CD4-positive, alpha-beta T cell treated with Interleukin-12 subunit alpha and Interleukin-12 subunit beta, for 1 hour (primary cell): ENCODE data around the gene TRPT1.
A peak's percentile ranks its signal among the peaks of the same experiment; 100 is the strongest.

Experiments used
- DNase-seq: peaks from one replicate; pipeline ENCODE4 v3.0.0-alpha.2; 2020

The TRPT1 gene

DNA sequence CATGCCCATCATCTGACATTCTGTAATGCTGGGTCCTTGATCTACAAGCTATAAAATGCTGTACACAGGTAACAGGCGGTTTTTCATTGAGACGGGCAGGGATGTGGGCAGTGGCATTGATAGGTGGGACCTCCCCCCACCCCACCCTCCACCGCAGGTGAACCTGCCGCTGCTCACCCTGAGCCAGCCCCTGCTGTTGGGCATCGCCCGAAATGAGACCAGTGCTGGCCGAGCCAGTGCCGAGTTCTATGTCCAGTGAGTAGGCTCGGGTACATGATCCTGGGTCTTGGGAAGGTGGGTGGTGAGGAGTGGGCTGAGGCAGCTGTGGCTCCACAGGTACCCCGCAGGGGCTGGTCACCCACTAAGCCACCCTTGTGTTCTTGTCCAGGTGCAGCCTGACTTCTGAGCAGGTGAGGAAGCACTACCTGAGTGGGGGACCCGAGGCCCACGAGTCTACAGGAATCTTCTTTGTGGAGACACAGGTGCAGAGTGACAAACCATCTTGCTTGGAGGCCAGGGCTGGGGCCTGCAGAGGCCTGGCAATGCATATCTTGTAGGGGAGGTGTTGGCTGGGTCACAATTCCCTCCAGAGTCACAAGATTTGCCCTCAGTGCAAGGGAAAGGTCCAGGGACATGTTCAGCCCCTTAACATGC lies 3.2 kb upstream of the TRPT1 start:
- DNase-seq: no peak

DNA sequence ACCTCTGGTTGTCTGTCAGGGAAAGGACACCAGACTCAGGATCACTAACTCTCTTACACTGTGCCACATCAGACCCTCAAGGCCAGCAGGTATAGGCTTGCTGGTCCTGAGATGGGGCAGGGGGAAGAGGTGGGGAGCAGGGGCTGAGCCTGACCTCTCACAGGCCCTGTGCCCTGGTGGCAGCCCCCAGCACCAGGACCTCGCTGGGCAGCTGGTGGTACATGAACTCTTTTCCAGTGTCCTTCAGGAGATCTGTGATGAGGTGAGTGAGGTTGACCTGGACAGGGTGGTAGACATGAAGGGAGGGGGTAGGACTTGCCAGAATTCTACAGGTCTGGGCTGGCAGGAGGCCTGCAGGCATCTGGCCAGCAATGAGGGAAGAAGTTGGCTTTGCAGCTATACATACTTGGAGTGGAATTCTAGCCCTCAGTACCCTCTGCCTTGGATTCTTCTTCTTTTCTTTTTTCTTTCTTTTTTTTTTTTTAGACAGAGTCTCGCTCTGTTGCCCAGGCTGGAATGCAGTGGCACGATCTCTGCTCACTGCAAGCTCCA lies 1.5 kb upstream of the TRPT1 start:
- no peak for DNase-seq

DNA sequence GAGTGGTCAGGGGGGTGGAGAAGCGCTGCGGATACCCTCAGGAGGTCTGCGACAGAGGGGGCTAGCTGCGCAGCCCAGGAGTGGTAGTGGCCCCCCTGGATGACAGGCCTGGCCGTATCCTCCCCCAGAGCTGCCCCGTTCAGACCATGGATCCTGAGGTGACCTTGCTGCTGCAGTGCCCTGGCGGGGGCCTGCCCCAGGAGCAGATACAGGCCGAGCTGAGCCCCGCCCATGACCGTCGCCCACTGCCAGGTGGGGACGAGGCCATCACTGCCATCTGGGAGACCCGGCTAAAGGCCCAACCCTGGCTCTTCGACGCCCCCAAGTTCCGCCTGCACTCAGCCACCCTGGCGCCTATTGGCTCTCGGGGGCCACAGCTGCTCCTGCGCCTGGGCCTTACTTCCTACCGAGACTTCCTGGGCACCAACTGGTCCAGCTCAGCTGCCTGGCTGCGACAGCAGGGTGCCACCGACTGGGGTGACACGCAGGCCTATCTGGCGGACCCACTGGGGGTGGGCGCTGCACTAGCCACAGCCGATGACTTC lies 593 bp upstream of the TRPT1 start:
- DNase-seq: peak; percentile 69

DNA sequence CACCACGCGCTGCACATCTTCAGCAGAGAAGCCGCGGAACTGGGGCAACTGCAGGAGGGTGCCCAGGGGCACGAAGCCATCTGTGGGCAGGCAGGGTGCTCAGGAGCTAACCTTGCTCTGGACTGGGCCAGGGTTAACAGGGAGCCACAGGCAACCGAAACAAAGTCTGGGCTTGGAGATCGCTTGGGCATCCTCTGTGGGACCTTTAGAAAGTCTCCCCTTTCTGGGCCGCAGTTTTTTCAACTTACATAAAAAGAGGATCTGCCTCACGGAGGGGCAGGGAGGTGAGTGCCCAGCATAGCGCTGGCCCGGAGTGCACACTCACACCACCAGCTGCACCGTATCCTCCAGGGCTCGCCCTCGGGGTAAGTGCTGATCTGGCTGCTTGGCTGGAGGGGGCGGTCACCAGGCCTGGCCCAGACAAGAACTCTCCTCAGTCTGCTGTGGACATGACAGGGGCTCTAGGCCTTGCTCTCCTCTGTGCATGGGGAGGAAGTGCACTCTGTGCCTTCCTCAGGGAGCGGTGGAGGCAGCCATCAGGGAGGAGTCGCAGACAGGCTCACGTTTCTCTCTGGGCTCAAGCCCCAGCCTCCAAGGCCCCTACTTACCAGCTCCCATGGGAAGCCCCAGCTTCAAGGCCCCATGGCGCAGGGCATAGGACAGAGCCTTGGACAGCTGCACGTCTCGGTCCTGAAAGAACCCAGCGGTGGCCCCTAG lies 937 bp downstream of the TRPT1 start:
- no peak for DNase-seq

DNA sequence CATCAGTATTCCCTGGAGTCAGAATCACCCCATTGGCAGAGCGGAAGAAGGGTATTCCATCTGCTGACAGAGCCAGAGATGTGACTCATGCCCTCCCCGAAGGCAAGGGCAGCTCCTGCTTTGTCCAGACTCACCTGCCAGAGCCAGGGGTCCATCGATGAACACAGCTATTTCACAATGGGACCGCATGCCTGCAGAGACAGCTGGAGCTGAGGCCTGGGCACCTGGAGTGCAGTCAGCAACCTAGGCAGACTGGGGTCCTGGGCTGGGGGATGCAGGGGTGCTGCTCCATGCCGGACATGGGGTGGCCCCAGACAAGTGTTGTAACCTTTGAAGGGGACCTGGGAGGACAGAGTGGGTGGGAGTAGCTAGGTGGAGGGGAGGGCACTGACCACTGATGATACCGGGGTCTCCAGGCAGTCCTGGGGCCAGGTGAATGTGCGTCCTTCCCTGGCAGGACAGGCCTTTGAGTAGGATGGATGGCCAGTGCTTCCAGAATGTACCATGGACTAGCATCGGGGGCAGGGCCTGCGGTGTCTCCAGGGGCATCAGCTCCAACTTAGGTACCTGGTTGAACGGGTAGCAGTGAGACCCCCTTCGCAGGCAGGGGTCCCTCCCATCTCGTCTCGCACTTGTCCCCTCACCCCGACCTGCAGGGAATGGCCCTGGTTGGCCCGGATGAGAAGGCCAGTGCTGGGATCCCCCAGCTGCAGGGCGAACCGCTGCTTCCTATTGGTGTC lies 1.7 kb downstream of the TRPT1 start:
- DNase-seq: no peak

DNA sequence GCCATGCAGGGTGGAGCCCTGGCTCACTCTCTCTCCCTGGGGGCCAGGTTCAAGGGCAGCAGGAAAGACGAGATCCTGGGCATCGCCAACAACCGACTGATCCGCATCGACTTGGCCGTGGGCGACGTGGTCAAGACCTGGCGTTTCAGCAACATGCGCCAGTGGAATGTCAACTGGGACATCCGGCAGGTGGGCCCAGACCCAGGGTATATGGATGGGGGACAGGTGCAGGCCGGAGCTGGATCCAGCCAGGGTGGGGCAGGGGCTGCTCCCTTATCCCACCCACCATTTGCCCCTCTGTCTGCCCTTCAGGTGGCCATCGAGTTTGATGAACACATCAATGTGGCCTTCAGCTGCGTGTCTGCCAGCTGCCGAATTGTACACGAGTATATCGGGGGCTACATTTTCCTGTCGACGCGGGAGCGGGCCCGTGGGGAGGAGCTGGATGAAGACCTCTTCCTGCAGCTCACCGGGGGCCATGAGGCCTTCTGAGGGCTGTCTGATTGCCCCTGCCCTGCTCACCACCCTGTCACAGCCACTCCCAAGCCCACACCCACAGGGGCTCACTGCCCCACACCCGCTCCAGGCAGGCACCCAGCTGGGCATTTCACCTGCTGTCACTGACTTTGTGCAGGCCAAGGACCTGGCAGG lies 2.9 kb downstream of the TRPT1 start:
- no peak for DNase-seq

DNA sequence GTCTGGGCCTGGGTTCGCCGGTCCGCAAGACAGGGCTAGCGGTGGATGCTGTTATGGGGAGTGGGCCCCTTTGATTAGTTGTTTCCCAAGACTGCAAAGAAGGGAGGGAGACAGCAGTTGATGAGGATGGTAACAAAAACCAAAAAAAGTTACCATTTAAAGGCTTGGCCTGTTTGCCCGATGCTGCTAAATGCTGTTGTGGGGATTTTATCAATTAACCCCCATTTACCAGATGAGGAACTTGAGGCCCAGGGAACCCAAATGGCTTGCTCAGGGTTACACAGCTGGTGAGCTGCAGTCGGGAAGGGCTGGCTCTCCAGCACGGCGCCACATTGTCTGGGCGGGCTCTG lies 3.4 kb downstream of the TRPT1 start:
- no peak for DNase-seq

DNA sequence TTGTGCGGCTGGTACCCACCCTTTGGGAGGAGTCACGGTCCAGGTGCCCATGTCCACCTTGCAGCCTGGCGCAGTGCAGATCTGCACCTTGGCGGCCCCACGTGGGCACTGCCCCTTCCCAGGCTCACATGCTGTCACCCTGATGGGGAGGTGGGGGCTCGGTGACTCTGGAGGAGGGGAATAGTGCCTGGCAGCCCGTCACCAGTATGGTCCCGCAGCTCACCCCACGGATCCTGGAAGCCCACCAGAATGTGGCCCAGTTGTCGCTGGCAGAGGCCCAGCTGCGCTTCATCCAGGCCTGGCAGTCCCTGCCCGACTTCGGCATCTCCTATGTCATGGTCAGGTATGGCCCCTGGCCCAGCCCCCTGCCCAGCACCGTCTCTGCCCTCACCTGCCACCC lies 5.2 kb downstream of the TRPT1 start:
- no peak for DNase-seq

DNA sequence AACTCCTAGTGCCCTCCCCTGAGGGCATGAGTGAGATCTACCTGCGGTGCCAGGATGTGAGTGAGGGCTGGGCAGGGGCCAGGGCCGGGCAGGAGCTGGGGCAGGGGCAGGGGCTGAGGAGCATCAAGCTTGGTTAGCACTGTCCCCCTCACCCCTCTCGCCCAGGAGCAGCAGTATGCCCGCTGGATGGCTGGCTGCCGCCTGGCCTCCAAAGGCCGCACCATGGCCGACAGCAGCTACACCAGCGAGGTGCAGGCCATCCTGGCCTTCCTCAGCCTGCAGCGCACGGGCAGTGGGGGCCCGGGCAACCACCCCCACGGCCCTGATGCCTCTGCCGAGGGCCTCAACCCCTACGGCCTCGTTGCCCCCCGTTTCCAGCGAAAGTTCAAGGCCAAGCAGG lies 5.7 kb downstream of the TRPT1 start:
- no peak for DNase-seq

DNA sequence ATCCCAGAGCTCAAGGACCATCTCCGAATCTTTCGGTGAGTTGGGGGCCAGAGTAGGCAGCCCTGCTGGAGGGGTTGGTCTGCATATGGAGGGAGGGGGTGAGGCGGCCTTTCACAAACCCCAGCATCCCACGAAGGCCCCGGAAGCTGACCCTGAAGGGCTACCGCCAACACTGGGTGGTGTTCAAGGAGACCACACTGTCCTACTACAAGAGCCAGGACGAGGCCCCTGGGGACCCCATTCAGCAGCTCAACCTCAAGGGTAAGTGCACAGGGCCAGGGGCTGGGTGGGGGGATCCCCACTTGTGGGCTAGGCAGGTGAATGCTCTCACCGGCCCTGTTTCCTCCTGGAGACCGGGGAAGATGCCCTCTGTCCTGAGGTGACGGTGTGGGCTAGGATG lies 6.2 kb downstream of the TRPT1 start:
- no peak for DNase-seq

DNA sequence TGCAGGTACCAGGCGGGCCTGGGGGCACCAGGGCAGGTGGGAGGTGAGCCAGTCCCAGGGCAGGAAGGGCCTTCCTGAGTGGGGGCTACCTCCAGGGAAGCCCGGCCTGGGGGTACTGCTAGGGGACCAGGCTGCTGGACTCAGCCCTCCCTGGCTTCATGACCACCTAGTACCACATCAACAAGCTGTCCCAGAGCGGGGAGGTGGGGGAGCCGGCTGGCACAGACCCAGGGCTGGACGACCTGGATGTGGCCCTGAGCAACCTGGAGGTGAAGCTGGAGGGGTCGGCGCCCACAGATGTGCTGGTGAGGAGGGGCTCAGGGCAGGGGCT lies 6.7 kb downstream of the TRPT1 start:
- DNase-seq: no peak

DNA sequence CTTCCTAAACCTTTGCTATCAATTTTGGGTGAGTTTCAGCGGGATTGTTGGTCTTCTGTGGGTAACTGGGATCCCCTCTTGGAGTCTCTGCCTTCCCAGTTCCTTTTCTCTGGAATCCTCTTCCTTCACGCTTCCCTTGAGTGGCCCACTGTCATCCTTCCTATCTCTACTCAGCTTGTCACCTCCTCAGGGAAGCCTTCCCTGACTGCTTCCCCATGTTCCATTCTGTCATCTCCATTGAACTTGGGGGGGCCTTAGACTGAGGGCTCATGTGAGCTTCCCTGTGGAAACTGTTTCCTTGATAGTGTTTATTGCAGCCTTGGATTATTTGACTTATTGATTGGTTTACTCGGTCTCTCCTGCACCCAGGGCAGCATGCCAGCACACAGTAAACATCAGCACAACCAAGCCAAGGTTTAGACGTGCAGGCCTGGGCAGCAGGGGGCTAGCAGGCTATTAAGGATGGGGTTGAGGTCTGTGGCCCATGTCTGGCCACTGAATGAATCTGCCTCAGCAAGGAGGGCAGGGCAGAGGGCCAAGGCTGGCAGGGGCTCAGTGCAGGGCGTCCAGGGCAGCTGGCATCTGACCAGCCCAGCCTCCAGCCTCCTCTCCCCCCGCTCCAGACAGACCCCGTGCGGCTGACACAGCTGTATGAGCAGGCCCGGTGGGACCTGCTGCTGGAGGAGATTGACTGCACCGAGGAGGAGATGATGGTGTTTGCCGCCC lies 7.2 kb downstream of the TRPT1 start:
- no peak for DNase-seq

DNA sequence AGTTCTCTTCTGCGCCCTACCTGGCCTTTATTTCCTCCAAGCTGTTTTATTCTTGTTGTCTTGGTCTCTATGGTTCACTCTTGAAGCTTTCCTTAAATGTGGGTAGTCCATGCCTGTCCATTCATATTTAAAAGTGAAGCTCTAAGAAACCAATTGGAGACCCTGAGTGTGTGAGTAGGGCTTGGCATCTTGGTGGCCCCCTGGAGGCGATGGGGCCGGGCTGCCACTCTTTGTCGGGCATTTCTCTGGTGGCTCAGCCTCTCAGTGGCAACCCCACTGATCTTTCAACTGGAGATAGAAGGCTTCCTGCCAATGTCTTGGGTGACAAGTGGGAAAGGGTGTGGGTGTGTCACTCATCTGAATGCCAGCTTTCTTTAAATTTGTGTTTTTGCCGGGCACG lies 9.1 kb downstream of the TRPT1 start:
- no peak for DNase-seq

DNA sequence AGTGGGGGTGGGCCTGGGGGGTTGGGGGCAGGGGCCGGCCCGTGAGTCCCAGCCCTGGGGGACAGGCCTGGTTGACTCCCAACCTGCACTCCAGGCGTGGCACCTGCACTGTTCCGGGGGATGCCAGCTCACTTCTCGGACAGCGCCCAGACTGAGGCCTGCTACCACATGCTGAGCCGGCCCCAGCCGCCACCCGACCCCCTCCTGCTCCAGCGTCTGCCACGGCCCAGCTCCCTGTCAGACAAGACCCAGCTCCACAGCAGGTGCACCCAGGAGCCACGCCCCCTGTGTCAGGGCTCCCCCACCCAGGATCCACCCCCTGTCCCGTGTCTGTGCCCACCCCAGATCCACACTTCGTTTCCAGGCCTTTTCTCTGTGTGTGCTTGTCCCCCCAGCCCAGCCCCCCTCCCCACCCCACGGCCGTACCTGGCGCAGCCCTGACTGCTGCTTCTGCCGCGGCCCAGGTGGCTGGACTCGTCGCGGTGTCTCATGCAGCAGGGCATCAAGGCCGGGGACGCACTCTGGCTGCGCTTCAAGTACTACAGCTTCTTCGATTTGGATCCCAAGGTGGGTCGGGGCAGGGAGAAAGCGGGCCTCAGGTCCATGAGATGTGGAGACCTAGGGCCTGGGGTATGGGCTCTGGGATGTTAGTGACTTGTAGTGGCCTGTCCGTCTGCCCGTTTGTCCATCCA lies 14.7 kb downstream of the TRPT1 start:
- DNase-seq: no peak

DNA sequence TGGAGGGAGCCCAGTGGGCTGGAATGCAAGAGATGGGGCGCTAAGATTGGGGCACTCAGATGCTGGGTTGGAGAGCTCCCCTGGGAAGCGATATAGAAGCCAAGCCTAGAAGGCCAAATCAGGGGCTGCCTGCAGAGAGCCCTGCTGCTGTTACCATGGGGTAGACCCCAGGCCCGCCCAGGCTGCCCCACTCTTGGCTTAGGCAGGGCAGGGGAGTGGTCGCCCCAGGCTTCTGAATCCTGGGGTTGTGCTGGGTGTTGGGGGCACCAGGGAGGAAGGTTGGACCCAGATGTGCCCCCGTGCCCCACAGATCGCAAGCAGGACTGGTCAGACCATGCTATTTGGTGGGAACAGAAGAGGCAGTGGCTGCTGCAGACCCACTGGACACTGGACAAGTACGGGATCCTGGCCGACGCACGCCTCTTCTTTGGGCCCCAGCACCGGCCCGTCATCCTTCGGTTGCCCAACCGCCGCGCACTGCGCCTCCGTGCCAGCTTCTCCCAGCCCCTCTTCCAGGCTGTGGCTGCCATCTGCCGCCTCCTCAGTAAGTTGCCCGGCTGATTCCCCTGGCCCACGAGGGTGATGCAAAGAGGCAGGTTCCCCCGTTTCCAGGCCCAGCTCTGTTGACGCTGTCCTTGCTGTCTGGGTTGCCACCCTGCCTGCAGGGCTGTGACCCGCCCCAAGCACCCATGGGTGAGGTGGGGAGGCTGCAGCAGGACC lies 15.5 kb downstream of the TRPT1 start:
- DNase-seq: no peak

DNA sequence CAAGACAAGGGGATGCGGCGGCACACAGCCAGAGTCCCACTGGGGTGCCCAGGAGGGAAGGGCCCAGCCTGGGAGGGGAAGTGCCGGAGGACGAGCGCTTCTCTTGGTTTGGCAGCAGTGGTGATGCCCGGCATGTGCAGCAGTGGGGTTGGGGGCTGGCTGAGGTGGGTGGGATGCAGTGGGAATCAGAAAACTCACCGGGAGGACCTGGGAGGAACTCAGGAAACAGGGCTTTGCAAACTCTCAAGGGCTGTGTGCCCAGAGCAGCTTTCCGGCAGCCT lies 16.5 kb downstream of the TRPT1 start:
- no peak for DNase-seq

DNA sequence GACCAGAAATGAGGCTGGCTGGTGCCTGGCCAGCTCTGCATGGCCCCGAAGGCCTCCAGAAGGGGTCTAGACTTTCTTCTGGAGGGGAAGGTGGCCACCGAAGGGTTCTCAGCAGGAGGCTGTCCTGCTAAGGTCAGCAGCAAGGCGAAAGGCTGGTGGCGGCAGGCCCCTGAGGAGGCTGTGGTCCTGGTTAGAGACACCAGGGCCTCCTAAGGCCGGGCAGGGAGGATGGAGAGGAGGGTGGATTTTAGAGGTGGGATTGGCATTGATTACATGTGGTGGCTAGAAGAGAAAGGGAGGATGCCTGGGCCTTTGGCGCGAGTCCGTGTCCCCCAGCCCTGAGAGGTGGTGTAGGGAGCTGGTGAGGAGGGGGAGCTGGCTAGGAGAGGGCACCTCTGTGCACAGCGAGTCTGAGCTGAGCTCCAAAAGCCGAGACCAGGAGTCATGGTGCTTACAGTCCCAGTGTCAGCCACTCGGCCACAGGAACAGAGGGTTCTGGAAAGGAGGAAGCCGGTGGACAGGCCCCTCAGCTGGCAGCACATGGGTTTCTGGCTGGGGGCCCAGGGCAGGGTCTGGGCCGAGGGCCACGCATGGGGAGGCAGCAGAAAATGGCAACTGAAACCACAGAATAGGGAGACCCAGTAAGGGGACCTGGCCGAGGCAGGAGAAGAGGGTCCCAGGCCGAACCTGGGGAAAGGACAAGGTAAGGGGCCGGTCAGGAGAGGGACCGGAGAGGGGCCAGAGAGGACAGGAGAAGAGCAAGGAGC lies 17.0 kb downstream of the TRPT1 start:
- no peak for DNase-seq

DNA sequence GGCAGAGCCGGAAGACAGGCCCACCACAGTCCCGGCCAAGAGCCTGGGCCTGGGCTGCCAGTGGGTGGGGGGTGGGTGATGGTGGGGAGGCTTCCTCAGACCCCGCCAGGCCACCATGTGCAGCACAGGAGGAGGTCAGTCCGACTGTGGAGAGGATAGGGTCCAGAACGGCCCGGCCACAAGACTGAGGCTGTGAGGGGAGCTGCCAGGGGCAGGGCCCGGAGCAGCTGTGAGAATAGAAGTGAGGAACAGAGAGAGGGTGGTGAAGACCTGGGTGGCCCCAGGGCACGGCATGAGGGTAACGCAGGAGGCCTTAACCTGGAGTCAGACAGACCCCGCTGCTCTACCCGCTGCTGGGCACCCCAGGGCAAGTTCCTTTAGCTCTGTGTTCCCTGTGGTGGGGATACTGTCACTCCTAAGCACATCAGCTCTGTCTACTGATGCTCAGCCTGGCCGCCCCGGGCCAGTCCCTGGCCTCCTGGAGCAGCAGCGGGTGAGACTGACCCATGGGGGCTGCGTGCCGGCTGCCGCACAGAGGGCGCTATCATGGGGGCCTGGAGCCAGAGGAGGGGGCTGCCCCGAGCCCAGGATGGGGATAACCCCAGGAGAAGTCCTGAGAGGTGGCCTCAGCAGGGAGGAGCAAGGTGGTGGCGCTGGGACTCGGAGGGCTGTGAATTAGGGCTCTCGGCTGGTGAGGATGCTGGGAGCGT lies 17.7 kb downstream of the TRPT1 start:
- no peak for DNase-seq

DNA sequence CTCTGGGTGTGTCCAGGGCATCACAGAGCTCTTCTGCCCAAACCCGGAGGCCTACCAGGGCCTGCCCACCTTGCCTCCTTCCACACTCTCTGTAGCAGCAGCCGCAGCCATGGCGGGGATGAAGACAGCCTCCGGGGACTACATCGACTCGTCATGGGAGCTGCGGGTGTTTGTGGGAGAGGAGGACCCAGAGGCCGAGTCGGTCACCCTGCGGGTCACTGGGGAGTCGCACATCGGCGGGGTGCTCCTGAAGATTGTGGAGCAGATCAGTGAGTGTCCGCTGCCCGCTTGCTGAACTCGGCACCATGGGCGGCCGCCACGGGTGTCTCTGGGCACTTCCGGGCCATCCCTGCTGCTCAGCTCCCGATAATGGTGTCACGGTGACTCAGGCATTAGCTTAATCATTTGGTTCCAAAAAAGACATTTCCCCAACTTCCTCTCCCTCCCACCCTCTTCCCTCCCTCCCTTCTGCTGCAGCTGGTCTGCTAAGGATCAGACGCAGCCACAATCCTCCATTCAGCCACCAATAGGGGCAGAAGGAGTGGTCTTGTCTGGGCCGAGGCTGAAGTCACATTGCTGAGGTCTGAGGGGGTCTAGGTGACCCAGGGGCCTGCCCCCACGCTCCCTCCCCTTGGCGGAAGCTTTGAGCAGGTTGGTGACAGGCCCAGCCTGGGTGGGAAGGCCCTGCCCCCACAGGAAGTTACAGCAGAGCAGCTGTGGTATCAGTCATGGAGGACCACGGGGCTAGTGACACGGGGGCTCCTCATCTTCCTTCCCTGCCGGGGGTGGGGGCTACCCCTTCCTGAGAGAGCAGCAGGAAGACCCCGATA lies 18.5 kb downstream of the TRPT1 start:
- DNase-seq: peak; percentile 77
